Epithelial cell of esophagus (primary cell): Measurements from ENCODE around the gene CCDC85C.

ENCODE experiments used
- DNase-seq: peaks from one replicate; pipeline ENCODE4 v3.0.0; 2010; ENCODE audit warnings: low read depth
- H3K4me3 ChIP-seq: 2 replicates; pipeline ENCODE4 v1.5.1; 2011; ENCODE audit warnings: mild to moderate bottlenecking, low read length, control low read depth
- TF ChIP-seq, protein P1 (sequence below): IDR thresholded peaks from 2 replicates; pipeline ENCODE4 v1.5.1; 2011; ENCODE audit warnings: low read depth, mild to moderate bottlenecking, low read length, control low read depth, inconsistent platforms; ENCODE audit not compliant: insufficient read depth; ENCODE audit errors: missing control alignments

The CCDC85C gene

GRCh38 chr14:99516871-99517642, 87.0 kb downstream of the CCDC85C start:
- TF ChIP-seq, protein P1, sequence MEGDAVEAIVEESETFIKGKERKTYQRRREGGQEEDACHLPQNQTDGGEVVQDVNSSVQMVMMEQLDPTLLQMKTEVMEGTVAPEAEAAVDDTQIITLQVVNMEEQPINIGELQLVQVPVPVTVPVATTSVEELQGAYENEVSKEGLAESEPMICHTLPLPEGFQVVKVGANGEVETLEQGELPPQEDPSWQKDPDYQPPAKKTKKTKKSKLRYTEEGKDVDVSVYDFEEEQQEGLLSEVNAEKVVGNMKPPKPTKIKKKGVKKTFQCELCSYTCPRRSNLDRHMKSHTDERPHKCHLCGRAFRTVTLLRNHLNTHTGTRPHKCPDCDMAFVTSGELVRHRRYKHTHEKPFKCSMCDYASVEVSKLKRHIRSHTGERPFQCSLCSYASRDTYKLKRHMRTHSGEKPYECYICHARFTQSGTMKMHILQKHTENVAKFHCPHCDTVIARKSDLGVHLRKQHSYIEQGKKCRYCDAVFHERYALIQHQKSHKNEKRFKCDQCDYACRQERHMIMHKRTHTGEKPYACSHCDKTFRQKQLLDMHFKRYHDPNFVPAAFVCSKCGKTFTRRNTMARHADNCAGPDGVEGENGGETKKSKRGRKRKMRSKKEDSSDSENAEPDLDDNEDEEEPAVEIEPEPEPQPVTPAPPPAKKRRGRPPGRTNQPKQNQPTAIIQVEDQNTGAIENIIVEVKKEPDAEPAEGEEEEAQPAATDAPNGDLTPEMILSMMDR: no peak
- DNase-seq: no peak
- H3K4me3 ChIP-seq: no peak overlapping the region

- TF ChIP-seq, protein P1: no peak
- no peak for DNase-seq
Measured at GRCh38 chr14:99516156-99516870, 87.7 kb downstream of the CCDC85C start.

DNA sequence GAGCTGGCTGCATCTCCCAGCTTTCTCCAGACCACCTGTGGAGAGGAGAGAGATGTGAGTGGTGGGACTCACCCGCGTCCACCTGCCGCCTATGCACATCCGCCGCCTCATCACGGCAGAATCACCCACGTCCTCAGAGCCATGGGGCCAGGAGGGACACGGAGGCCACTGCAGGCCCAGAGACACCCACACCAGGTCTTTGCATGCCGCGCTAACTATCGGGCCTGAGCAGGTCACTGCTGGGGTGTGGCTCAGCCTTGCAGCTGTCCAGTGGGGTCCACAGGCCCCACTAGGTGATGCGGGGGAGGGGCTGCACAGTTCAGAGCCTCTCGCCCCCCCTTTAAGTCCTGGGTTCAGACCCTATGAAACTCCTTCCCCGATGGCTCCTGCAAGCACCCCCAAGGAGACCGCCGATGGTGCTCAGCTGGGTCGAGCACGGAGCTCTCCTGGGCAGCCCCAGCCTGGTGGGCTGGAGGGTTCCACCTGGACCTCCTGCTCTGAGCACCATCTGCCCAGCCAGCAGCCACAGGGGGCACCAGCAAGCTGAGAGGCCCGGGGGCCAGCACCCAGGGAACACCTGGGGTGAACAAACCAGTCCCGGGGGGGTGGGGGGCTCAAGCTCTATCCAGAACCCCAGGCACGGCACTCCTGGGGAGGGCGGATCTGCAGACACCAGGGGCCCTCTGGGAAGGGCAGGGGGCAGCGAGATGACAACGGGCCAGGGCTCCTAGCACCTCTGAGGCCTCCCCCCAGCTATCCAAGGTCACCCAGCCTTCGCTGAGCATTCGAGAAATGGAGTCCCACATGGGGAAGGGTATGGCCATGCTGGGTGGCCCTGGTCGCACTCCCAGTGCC, 88.5 kb downstream of the CCDC85C start:
- TF ChIP-seq, protein P1: no peak
- H3K4me3 ChIP-seq: no peak overlapping the region
- no peak for DNase-seq

More at GRCh38 chr14:99516156-99516870, 87.7 kb downstream of the CCDC85C start:
- no peak overlapping the region for H3K4me3 ChIP-seq

DNA sequence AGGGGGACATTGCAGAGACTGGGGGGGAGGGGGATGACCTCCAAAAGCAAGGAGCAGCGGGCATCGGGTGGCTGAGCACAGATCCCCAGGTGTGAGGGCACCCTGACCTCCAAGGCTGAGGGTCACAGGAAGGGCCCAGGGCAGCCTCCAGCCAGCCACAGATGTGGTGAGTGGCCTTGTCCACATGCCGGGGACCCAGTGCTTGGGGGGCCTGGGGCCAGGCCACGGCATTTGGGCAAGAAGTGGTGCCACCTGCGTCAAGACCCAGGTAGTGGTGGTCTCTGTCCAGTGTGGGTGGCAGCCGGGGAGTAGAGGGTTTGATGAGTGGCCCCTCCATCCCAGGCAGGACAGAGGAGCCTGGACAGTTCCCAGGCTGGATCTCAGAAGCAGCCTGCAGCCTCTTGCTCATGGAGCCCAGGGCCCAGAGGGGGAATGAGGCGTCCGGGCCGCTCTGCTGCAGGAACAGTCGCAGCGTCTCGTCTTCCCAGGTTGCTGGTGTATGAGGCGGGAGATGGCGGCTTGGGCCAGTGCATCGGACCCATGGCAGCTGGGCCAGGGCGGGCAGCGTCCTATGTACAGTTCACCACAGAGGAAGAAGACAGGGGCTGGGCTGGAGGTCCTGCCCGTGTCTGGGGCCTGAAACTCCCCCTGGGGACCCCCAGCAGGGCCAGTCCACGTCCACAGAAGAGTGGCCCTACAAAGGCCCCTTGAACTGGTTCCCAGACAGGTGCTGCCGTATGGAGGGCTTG, 89.3 kb downstream of the CCDC85C start:
- DNase-seq: no peak
- TF ChIP-seq, protein P1: no peak
- H3K4me3 ChIP-seq: no peak overlapping the region

GRCh38 chr14:99513946-99514551, 90.0 kb downstream of the CCDC85C start:
- DNase-seq: no peak
- TF ChIP-seq, protein P1: no peak
- no peak overlapping the region for H3K4me3 ChIP-seq

GRCh38 chr14:99513183-99513694, 90.8 kb downstream of the CCDC85C start:
- no peak for DNase-seq
- TF ChIP-seq, protein P1: no peak
- H3K4me3 ChIP-seq: no peak overlapping the region
